DMS79 treated with DMSO at 0.1 percent for 48 hours (cell line): ENCODE results near the gene KNDC1.
"Not testable (repeated sequence)": the region's sequence is repeated elsewhere in the genome, so short reads cannot be mapped to it uniquely, and the experiment has no call there.

Experiments used
- DNase-seq: peaks from one replicate; lab custom pipeline; 2025; lab: John Stamatoyannopoulos, UW

Gene KNDC1

GRCh38 chr10:133259602-133259989, 99.6 kb downstream of the KNDC1 start:
- DNase-seq: no peak

- DNase-seq: no peak
Measured at GRCh38 chr10:133260895-133261725, 101.1 kb downstream of the KNDC1 start.

GRCh38 chr10:133261726-133262325, 101.8 kb downstream of the KNDC1 start:
- DNase-seq: peak; percentile 6

GRCh38 chr10:133262696-133263095, 102.7 kb downstream of the KNDC1 start:
- DNase-seq: peak; percentile 12

GRCh38 chr10:133263674-133264073, 103.7 kb downstream of the KNDC1 start:
- no peak for DNase-seq

- no peak for DNase-seq
Measured at GRCh38 chr10:133264461-133264860, 104.4 kb downstream of the KNDC1 start.

- not testable (repeated sequence) for DNase-seq
Measured at GRCh38 chr10:133265052-133265451, 105.0 kb downstream of the KNDC1 start.

- no peak for DNase-seq
Measured at GRCh38 chr10:133266056-133266795, 106.2 kb downstream of the KNDC1 start.

- DNase-seq: no peak
Measured at GRCh38 chr10:133267293-133267692, 107.3 kb downstream of the KNDC1 start.

GRCh38 chr10:133267829-133268228, 107.8 kb downstream of the KNDC1 start:
- no peak for DNase-seq

- DNase-seq: no peak
Measured at GRCh38 chr10:133268532-133268931, 108.5 kb downstream of the KNDC1 start.

- no peak for DNase-seq
Measured at GRCh38 chr10:133269367-133269766, 109.3 kb downstream of the KNDC1 start.

GRCh38 chr10:133270204-133270603, 110.2 kb downstream of the KNDC1 start:
- no peak for DNase-seq

GRCh38 chr10:133270773-133271297, 110.8 kb downstream of the KNDC1 start:
- no peak for DNase-seq

GRCh38 chr10:133271521-133272300, 111.7 kb downstream of the KNDC1 start:
- DNase-seq: no peak

GRCh38 chr10:133272301-133272963, 112.4 kb downstream of the KNDC1 start:
- no peak for DNase-seq

GRCh38 chr10:133272964-133273420, 113.0 kb downstream of the KNDC1 start:
- DNase-seq: no peak

- DNase-seq: no peak
Measured at GRCh38 chr10:133273534-133274143, 113.6 kb downstream of the KNDC1 start.

GRCh38 chr10:133274751-133275683, 115.0 kb downstream of the KNDC1 start:
- DNase-seq: no peak

GRCh38 chr10:133275684-133276092, 115.7 kb downstream of the KNDC1 start:
- DNase-seq: no peak
